HEK293 (cell line): ENCODE data around the gene SLAMF1.
A peak's percentile ranks its signal among the peaks of the same experiment; 100 is the strongest.

Source experiments
- CTCF ChIA-PET: fragments of 350-600 bp; formaldehyde crosslinking; extraction: SDS; loops from one replicate; lab custom pipeline; 2021; ENCODE audit warnings: antibody characterized with exemption; lab: Yijun Ruan, JAX
- POLR2A ChIA-PET: fragments of 300-600 bp; formaldehyde crosslinking; extraction: SDS; loops from one replicate; lab custom pipeline; 2020; ENCODE audit warnings: antibody characterized with exemption, inconsistent platforms; lab: Yijun Ruan, JAX
- H3K27ac ChIP-seq: fragments of 200-500 bp; sonication (Bioruptor generic); 2 replicates; pipeline ENCODE4 v1.5.1; 2014; ENCODE audit warnings: low read depth, low read length, control low read depth, inconsistent platforms; ENCODE audit errors: extremely low read depth
- H3K36me3 ChIP-seq, 2 experiments: fragments of 200-500 bp in 1 of 2; sonication (Bioruptor generic) in 1 of 2; 1 replicate in 1 of 2; 2 replicates in 1 of 2; pipeline ENCODE4 v1.5.1; 2014 to 2017; ENCODE audit warnings: inconsistent platforms in 2 of 2, low read length in 2 of 2; ENCODE audit not compliant: control insufficient read depth in 2 of 2, insufficient read depth in 1 of 2
- H3K4me1 ChIP-seq: fragments of 200-500 bp; sonication (Bioruptor generic); 2 replicates; pipeline ENCODE4 v1.5.1; 2014; ENCODE audit warnings: mild to moderate bottlenecking, low read length, inconsistent platforms; ENCODE audit not compliant: control insufficient read depth, insufficient read depth
- H3K4me3 ChIP-seq: 2 replicates; pipeline ENCODE4 v1.5.1; 2011; ENCODE audit warnings: low read depth, mild to moderate bottlenecking, control low read depth, low read length, moderate library complexity
- H3K9me3 ChIP-seq: fragments of 200-500 bp; sonication (Bioruptor generic); 2 replicates; pipeline ENCODE4 v1.5.1; 2014; ENCODE audit warnings: low read depth, low read length, inconsistent platforms; ENCODE audit not compliant: control insufficient read depth, insufficient read depth
- GLI2 ChIP-seq: fragments of 450-650 bp; formaldehyde crosslinking; IDR thresholded peaks from 2 replicates; pipeline ENCODE4; 2017; ENCODE audit warnings: missing biosample characterization, missing genetic modification characterization, low read depth, borderline replicate concordance
- KLF7 ChIP-seq: fragments of 450-650 bp; formaldehyde crosslinking; IDR thresholded peaks from 2 replicates; pipeline ENCODE4 v1.5.1; 2016; ENCODE audit warnings: missing biosample characterization, missing genetic modification characterization, borderline replicate concordance
- PRDM2 ChIP-seq: fragments of 450-650 bp; formaldehyde crosslinking; IDR thresholded peaks from 2 replicates; pipeline ENCODE4 v1.5.1; 2016; ENCODE audit warnings: missing biosample characterization, missing genetic modification characterization, borderline replicate concordance
- SP7 ChIP-seq: fragments of 450-650 bp; formaldehyde crosslinking; IDR thresholded peaks from 2 replicates; pipeline ENCODE4 v1.5.1; 2016; ENCODE audit warnings: missing biosample characterization, missing genetic modification characterization
- WT1 ChIP-seq: fragments of 450-650 bp; formaldehyde crosslinking; IDR thresholded peaks from 2 replicates; pipeline ENCODE4 v1.5.1; 2016; ENCODE audit warnings: missing biosample characterization, missing genetic modification characterization
- ZFHX2 ChIP-seq: fragments of 450-650 bp; formaldehyde crosslinking; conservative IDR thresholded peaks from 2 replicates; pipeline ENCODE4 v1.5.1; 2016; ENCODE audit warnings: missing biosample characterization, missing genetic modification characterization
- ZFP69B ChIP-seq: fragments of 450-650 bp; formaldehyde crosslinking; IDR thresholded peaks from 2 replicates; pipeline ENCODE4 v1.5.1; 2016; ENCODE audit warnings: missing biosample characterization, missing genetic modification characterization
- ZNF132 ChIP-seq: fragments of 450-650 bp; formaldehyde crosslinking; IDR thresholded peaks from 2 replicates; pipeline ENCODE4 v1.5.1; 2017; ENCODE audit warnings: missing biosample characterization, missing genetic modification characterization, borderline replicate concordance
- ZNF138 ChIP-seq: fragments of 450-650 bp; formaldehyde crosslinking; IDR thresholded peaks from 2 replicates; pipeline ENCODE4 v1.5.1; 2016; ENCODE audit warnings: missing biosample characterization, missing genetic modification characterization, borderline replicate concordance
- ZNF266 ChIP-seq: fragments of 450-650 bp; formaldehyde crosslinking; IDR thresholded peaks from 2 replicates; pipeline ENCODE4 v1.5.1; 2016; ENCODE audit warnings: missing biosample characterization, missing genetic modification characterization, low read depth
- ZNF335 ChIP-seq: fragments of 450-650 bp; formaldehyde crosslinking; conservative IDR thresholded peaks from 2 replicates; pipeline ENCODE4 v1.5.1; 2016; ENCODE audit warnings: missing biosample characterization, missing genetic modification characterization
- ZNF398 ChIP-seq: fragments of 450-650 bp; formaldehyde crosslinking; IDR thresholded peaks from 2 replicates; pipeline ENCODE4 v1.5.1; 2017; ENCODE audit warnings: missing biosample characterization, missing genetic modification characterization
- ZNF555 ChIP-seq: fragments of 450-650 bp; formaldehyde crosslinking; conservative IDR thresholded peaks from 2 replicates; pipeline ENCODE4 v1.5.1; 2017; ENCODE audit warnings: missing biosample characterization, mild to moderate bottlenecking, missing genetic modification characterization, inconsistent platforms
- ZNF571 ChIP-seq: fragments of 450-650 bp; formaldehyde crosslinking; IDR thresholded peaks from 2 replicates; pipeline ENCODE4 v1.5.0; 2017; ENCODE audit warnings: missing biosample characterization, missing genetic modification characterization
- TF ChIP-seq, protein P1 (sequence below): fragments of 450-650 bp; formaldehyde crosslinking; IDR thresholded peaks from 2 replicates; pipeline ENCODE4 v1.5.1; 2016; ENCODE audit warnings: missing biosample characterization, missing genetic modification characterization

The SLAMF1 gene

GRCh38 chr1:160666079-160666442 is 19.2 kb upstream of the SLAMF1 start (continued):
- TF ChIP-seq ZNF398 (tag by site-specific recombination) (no peak), SP7 (tag by site-specific recombination) (no peak), KLF7 (tag by site-specific recombination) (no peak), ZNF266 (tag by site-specific recombination) (no peak), ZNF138 (tag by site-specific recombination) (no peak), ZNF335 (no peak), WT1 (tag by site-specific recombination) (no peak), ZNF555 (tag by site-specific recombination) (no peak), ZFP69B (tag by site-specific recombination) (no peak), PRDM2 (tag by site-specific recombination) (no peak)
- TF ChIP-seq, protein P1, sequence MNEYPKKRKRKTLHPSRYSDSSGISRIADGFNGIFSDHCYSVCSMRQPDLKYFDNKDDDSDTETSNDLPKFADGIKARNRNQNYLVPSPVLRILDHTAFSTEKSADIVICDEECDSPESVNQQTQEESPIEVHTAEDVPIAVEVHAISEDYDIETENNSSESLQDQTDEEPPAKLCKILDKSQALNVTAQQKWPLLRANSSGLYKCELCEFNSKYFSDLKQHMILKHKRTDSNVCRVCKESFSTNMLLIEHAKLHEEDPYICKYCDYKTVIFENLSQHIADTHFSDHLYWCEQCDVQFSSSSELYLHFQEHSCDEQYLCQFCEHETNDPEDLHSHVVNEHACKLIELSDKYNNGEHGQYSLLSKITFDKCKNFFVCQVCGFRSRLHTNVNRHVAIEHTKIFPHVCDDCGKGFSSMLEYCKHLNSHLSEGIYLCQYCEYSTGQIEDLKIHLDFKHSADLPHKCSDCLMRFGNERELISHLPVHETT (tag by site-specific recombination) = no peak

DNA sequence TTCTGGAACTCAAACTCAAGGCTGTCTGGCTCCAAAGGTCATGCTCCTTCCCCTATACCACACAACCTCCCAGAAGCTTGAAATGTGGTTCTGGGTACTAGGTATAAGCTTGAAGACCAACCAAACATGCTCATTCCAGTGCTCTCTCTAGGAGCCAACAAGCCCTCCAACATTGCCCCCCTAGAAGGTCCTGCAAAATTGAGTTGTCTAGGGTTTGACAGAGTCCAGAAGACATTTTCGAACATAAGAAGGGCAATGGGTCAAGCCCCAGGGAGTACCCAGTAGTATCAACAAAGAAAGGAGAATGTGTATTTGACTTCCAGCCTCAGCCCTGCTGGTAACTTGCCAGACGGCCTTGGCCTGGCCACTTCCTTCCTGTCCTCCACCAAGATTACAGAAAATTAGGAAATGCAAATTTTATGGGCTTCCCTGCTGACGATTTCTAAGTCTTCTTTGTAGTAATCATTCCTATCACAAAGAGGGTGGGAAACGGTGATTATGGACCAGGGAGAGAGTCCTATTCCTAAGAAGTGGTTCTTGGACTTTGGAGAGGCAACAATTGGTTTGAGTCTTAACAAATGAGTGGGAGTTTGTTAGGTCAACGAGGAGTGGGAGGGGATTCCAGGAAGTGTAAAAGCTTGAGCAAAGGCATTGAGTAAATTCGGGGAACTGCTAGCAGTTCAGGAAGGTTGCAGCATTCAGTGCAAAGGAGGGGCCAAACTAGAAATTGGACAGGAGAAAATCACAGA is 18.7 kb upstream of the SLAMF1 start:
- no peaks in the 10 kb centered on the region for H3K4me1 ChIP-seq
- H3K36me3 ChIP-seq = no peaks in the 10 kb centered on the region
- no peaks in the 10 kb centered on the region for H3K9me3 ChIP-seq
- H3K4me3 ChIP-seq = no peak overlapping the region
- TF ChIP-seq ZFHX2 (tag by site-specific recombination) (0 out of 2 replicates have a peak, but pooled peaks have one; percentile 17), ZNF132 (no peak), GLI2 (tag by site-specific recombination) (no peak), ZNF571 (tag by site-specific recombination) (no peak)
- POLR2A ChIA-PET = no interaction called here
- no peak overlapping the region for H3K27ac ChIP-seq
- CTCF ChIA-PET = interaction anchor here (0.8 to 1.8 kb wide), 2 partner anchors 10 to 13 kb away, joined by 3 to 10 read pairs; no protein-coding TSS in a partner anchor
